ENCODE results near the gene SLC27A4. TPM values are rescaled to one million over a fixed set of nuclear protein-coding genes. Genes with fewer than 3 reads are reported as not detected.
A peak's percentile ranks its signal among the peaks of the same experiment; 100 is the strongest.

Gene SLC27A4
- total and polyA plus RNA-seq, 2 experiments from 2014 or later, result 12.3 to 30.9 TPM

- 59 to 62% methylated on average over 9 of the region's 9 CpGs for WGBS, 2 experiments (ENCODE audit: low coverage in 1 of 2, low lambda C conversion rate in 2 of 2, missing lambda C conversion rate in 2 of 2)
- Histone ChIP-seq H2AFZ (no peak overlapping the region), H3K4me1 (ENCODE audit: insufficient read depth) (peaks cover 8% of the 10 kb centered on the region; the same call in 1 of the 2 replicates), H3K9me2 (ENCODE audit: insufficient read depth) (no peaks in the 10 kb centered on the region), H4K20me1 (ENCODE audit: insufficient read depth) (no peaks in the 10 kb centered on the region), H3K79me2 (ENCODE audit: insufficient read depth) (no peaks in the 10 kb centered on the region), H3K27me3 (replicated peaks; ENCODE audit: insufficient read depth) (no peaks in the 10 kb centered on the region), H3K4me2 (ENCODE audit: unreplicated experiment) (no peak overlapping the region), H3K9me3 (ENCODE audit: low read depth) (no peaks in the 10 kb centered on the region), H3K4me3 (no peak overlapping the region), H3F3A (ENCODE audit: insufficient read depth) (no peaks in the 10 kb centered on the region), H3K36me3 (ENCODE audit: low read depth) (no peaks in the 10 kb centered on the region), H3K9ac (no peak overlapping the region), H3K27ac (no peak overlapping the region)
- in situ Hi-C loops (cut with MboI), result no loop called here
- TF ChIP-seq EZH2phosphoT487 (IDR thresholded peaks at IDR 0.05; ENCODE audit: insufficient read depth, low read depth), result no peak
- TF ChIP-seq EZH2 (IDR thresholded peaks at IDR 0.05; ENCODE audit: insufficient read depth, poor library complexity, severe bottlenecking), result no peak
- peak; percentile 45 for DNase-seq
These were observed 66.6 kb downstream of the SLC27A4 start for GRCh38 chr9:128406848-128407391.

GRCh38 chr9:128408963-128409431 is 68.7 kb downstream of the SLC27A4 start:
- H3K4me2 ChIP-seq (ENCODE audit: unreplicated experiment), result no peak overlapping the region
- no peak overlapping the region for H2AFZ ChIP-seq
- 69 to 70% methylated on average over 7 to 26 of the region's 26 CpGs for WGBS, 2 experiments (ENCODE audit: low coverage in 1 of 2, low lambda C conversion rate in 2 of 2, missing lambda C conversion rate in 2 of 2)
- H3K9me2 ChIP-seq (ENCODE audit: insufficient read depth), result no peaks in the 10 kb centered on the region
- in situ Hi-C loops (cut with MboI), result no loop called here
- TF ChIP-seq EZH2phosphoT487 (IDR thresholded peaks at IDR 0.05; ENCODE audit: insufficient read depth, low read depth) (no peak), EZH2 (IDR thresholded peaks at IDR 0.05; ENCODE audit: insufficient read depth, poor library complexity, severe bottlenecking) (no peak)
- H3K4me3 ChIP-seq, result no peak overlapping the region
- no peak overlapping the region for H3K9ac ChIP-seq
- H3K4me1 ChIP-seq (ENCODE audit: insufficient read depth), result peaks cover 8% of the 10 kb centered on the region; the same call in 1 of the 2 replicates
- no peaks in the 10 kb centered on the region for H3F3A ChIP-seq (ENCODE audit: insufficient read depth)
- H3K36me3 ChIP-seq (ENCODE audit: low read depth), result no peaks in the 10 kb centered on the region
- H3K79me2 ChIP-seq (ENCODE audit: insufficient read depth), result no peaks in the 10 kb centered on the region
- no peak overlapping the region for H3K27ac ChIP-seq
- DNase-seq, result no peak
- H4K20me1 ChIP-seq (ENCODE audit: insufficient read depth), result no peaks in the 10 kb centered on the region
- no peaks in the 10 kb centered on the region for H3K9me3 ChIP-seq (ENCODE audit: low read depth)
- H3K27me3 ChIP-seq (replicated peaks; ENCODE audit: insufficient read depth), result peaks cover 2% of the 10 kb centered on the region; the same call in 1 of the 2 replicates

GRCh38 chr9:128409450-128409849 is 69.1 kb downstream of the SLC27A4 start:
- TF ChIP-seq EZH2phosphoT487 (IDR thresholded peaks at IDR 0.05; ENCODE audit: insufficient read depth, low read depth), result no peak
- no peak for TF ChIP-seq EZH2 (IDR thresholded peaks at IDR 0.05; ENCODE audit: insufficient read depth, poor library complexity, severe bottlenecking)
- in situ Hi-C loops (cut with MboI), result no loop called here

GRCh38 chr9:128409978-128410377 is 69.7 kb downstream of the SLC27A4 start:
- H3K79me2 ChIP-seq (ENCODE audit: insufficient read depth), result no peaks in the 10 kb centered on the region
- no peak overlapping the region for H3K9ac ChIP-seq
- in situ Hi-C loops (cut with MboI), result no loop called here
- H3K9me3 ChIP-seq (ENCODE audit: low read depth), result no peaks in the 10 kb centered on the region
- peaks cover 12% of the 10 kb centered on the region for H3K27me3 ChIP-seq (replicated peaks; ENCODE audit: insufficient read depth)
- peak; percentile 72 for DNase-seq
- WGBS, 2 experiments (ENCODE audit: low coverage in 1 of 2, low lambda C conversion rate in 2 of 2, missing lambda C conversion rate in 2 of 2), result 22 to 25% methylated on average over 6 of the region's 6 CpGs
- H2AFZ ChIP-seq, result no peak overlapping the region
- no peak overlapping the region for H3K27ac ChIP-seq
- H3K36me3 ChIP-seq (ENCODE audit: low read depth), result no peaks in the 10 kb centered on the region
- H3K4me2 ChIP-seq (ENCODE audit: unreplicated experiment), result no peak overlapping the region
- TF ChIP-seq EZH2phosphoT487 (IDR thresholded peaks at IDR 0.05; ENCODE audit: insufficient read depth, low read depth), result no peak
- TF ChIP-seq EZH2 (IDR thresholded peaks at IDR 0.05; ENCODE audit: insufficient read depth, poor library complexity, severe bottlenecking), result no peak
- no peaks in the 10 kb centered on the region for H3F3A ChIP-seq (ENCODE audit: insufficient read depth)
- H3K9me2 ChIP-seq (ENCODE audit: insufficient read depth), result no peaks in the 10 kb centered on the region
- no peak overlapping the region for H3K4me3 ChIP-seq
- H4K20me1 ChIP-seq (ENCODE audit: insufficient read depth), result no peaks in the 10 kb centered on the region
- H3K4me1 ChIP-seq (ENCODE audit: insufficient read depth), result peaks cover 8% of the 10 kb centered on the region; the same call in 1 of the 2 replicates

More at GRCh38 chr9:128409450-128409849, 69.1 kb downstream of the SLC27A4 start:
- no peak overlapping the region for H3K4me2 ChIP-seq (ENCODE audit: unreplicated experiment)
- H4K20me1 ChIP-seq (ENCODE audit: insufficient read depth), result no peaks in the 10 kb centered on the region
- peaks cover 8% of the 10 kb centered on the region; the same call in 1 of the 2 replicates for H3K4me1 ChIP-seq (ENCODE audit: insufficient read depth)
- no peak overlapping the region for H3K9ac ChIP-seq
- DNase-seq, result no peak
- H3K4me3 ChIP-seq, result no peak overlapping the region
- WGBS, 2 experiments (ENCODE audit: low coverage in 1 of 2, low lambda C conversion rate in 2 of 2, missing lambda C conversion rate in 2 of 2), result 71 to 72% methylated on average over 8 of the region's 8 CpGs
- no peaks in the 10 kb centered on the region for H3K79me2 ChIP-seq (ENCODE audit: insufficient read depth)
- no peaks in the 10 kb centered on the region for H3K36me3 ChIP-seq (ENCODE audit: low read depth)
- H3K9me2 ChIP-seq (ENCODE audit: insufficient read depth), result no peaks in the 10 kb centered on the region
- peaks cover 6% of the 10 kb centered on the region for H3K27me3 ChIP-seq (replicated peaks; ENCODE audit: insufficient read depth)
- H2AFZ ChIP-seq, result no peak overlapping the region
- no peak overlapping the region for H3K27ac ChIP-seq
- no peaks in the 10 kb centered on the region for H3K9me3 ChIP-seq (ENCODE audit: low read depth)
- H3F3A ChIP-seq (ENCODE audit: insufficient read depth), result no peaks in the 10 kb centered on the region

MicroRNAs within 50 kb of the gene (microRNA counts, 767-probe panel; counts per million panel counts)
- microRNA hsa-miR-219-2-3p, result 447 counts per million, percentile 86 among the panel's probes with 10 or more counts

Small RNA genes lying within 50 kb of the gene (microRNA-seq; reads per million reads assigned to microRNA genes)
- gene MIR219B (ENCODE audit: borderline number of aligned reads), result not detected

Other genes starting within 250 kb of the SLC27A4 start
- 68.6 and 68.9 TPM in 2 replicates for gene PTGES2, start 212.8 kb upstream of the SLC27A4 start, total RNA-seq (2014; rRNA removed; shearing (Covaris generic))
- 63.3 and 70.3 TPM in 2 replicates for gene PTGES2, start 212.8 kb upstream of the SLC27A4 start, polyA plus RNA-seq (2016; fragmentation: Nextera tagmentation; extraction: Ambion mirVana)
- not detected in 2 replicates for gene LCN2, start 191.1 kb upstream of the SLC27A4 start, total RNA-seq (2014; rRNA removed; shearing (Covaris generic))
- gene LCN2, start 191.1 kb upstream of the SLC27A4 start, polyA plus RNA-seq (2016; fragmentation: Nextera tagmentation; extraction: Ambion mirVana), result not detected in 2 replicates
- 229 and 315 TPM in 2 replicates for gene BBLN, start 180.3 kb upstream of the SLC27A4 start, total RNA-seq (2014; rRNA removed; shearing (Covaris generic))
- gene BBLN, start 180.3 kb upstream of the SLC27A4 start, polyA plus RNA-seq (2016; fragmentation: Nextera tagmentation; extraction: Ambion mirVana), result 137 and 142 TPM in 2 replicates
- gene CIZ1, start 149.0 kb upstream of the SLC27A4 start, total RNA-seq (2014; rRNA removed; shearing (Covaris generic)), result 39.1 and 48.5 TPM in 2 replicates
- gene CIZ1, start 149.0 kb upstream of the SLC27A4 start, polyA plus RNA-seq (2016; fragmentation: Nextera tagmentation; extraction: Ambion mirVana), result 73.1 and 74.7 TPM in 2 replicates
- 11.3 and 12.1 TPM in 2 replicates for gene DNM1, start 137.1 kb upstream of the SLC27A4 start, total RNA-seq (2014; rRNA removed; shearing (Covaris generic))
- gene DNM1, start 137.1 kb upstream of the SLC27A4 start, polyA plus RNA-seq (2016; fragmentation: Nextera tagmentation; extraction: Ambion mirVana), result 13.7 and 19.0 TPM in 2 replicates
- gene GOLGA2, start 64.5 kb upstream of the SLC27A4 start, total RNA-seq (2014; rRNA removed; shearing (Covaris generic)), result 116 and 121 TPM in 2 replicates
- gene GOLGA2, start 64.5 kb upstream of the SLC27A4 start, polyA plus RNA-seq (2016; fragmentation: Nextera tagmentation; extraction: Ambion mirVana), result 32.9 and 35.1 TPM in 2 replicates
- 32.8 and 43.3 TPM in 2 replicates for gene SWI5, start 64.3 kb upstream of the SLC27A4 start, total RNA-seq (2014; rRNA removed; shearing (Covaris generic))
- gene SWI5, start 64.3 kb upstream of the SLC27A4 start, polyA plus RNA-seq (2016; fragmentation: Nextera tagmentation; extraction: Ambion mirVana), result 60.7 and 64.9 TPM in 2 replicates
- gene TRUB2, start 18.1 kb upstream of the SLC27A4 start, total RNA-seq (2014; rRNA removed; shearing (Covaris generic)), result 10.0 and 13.8 TPM in 2 replicates
- 30.3 and 33.2 TPM in 2 replicates for gene TRUB2, start 18.1 kb upstream of the SLC27A4 start, polyA plus RNA-seq (2016; fragmentation: Nextera tagmentation; extraction: Ambion mirVana)
- 29.1 and 46.8 TPM in 2 replicates for gene COQ4, start 17.7 kb upstream of the SLC27A4 start, total RNA-seq (2014; rRNA removed; shearing (Covaris generic))
- gene COQ4, start 17.7 kb upstream of the SLC27A4 start, polyA plus RNA-seq (2016; fragmentation: Nextera tagmentation; extraction: Ambion mirVana), result 34.1 and 36.0 TPM in 2 replicates
- 39.2 and 59.2 TPM in 2 replicates for gene URM1, start 30.8 kb downstream of the SLC27A4 start, total RNA-seq (2014; rRNA removed; shearing (Covaris generic))
- 60.9 and 64.4 TPM in 2 replicates for gene URM1, start 30.8 kb downstream of the SLC27A4 start, polyA plus RNA-seq (2016; fragmentation: Nextera tagmentation; extraction: Ambion mirVana)
- 474 and 525 TPM in 2 replicates for gene CERCAM, start 80.3 kb downstream of the SLC27A4 start, total RNA-seq (2014; rRNA removed; shearing (Covaris generic))
- gene CERCAM, start 80.3 kb downstream of the SLC27A4 start, polyA plus RNA-seq (2016; fragmentation: Nextera tagmentation; extraction: Ambion mirVana), result 596 and 633 TPM in 2 replicates
- 29.5 and 37.9 TPM in 2 replicates for gene ODF2, start 115.5 kb downstream of the SLC27A4 start, total RNA-seq (2014; rRNA removed; shearing (Covaris generic))
- gene ODF2, start 115.5 kb downstream of the SLC27A4 start, polyA plus RNA-seq (2016; fragmentation: Nextera tagmentation; extraction: Ambion mirVana), result 32.1 and 34.8 TPM in 2 replicates
- 27.1 and 31.5 TPM in 2 replicates for gene GLE1, start 164.2 kb downstream of the SLC27A4 start, total RNA-seq (2014; rRNA removed; shearing (Covaris generic))
- gene GLE1, start 164.2 kb downstream of the SLC27A4 start, polyA plus RNA-seq (2016; fragmentation: Nextera tagmentation; extraction: Ambion mirVana), result 18.1 and 18.5 TPM in 2 replicates
- gene SPTAN1, start 212.1 kb downstream of the SLC27A4 start, total RNA-seq (2014; rRNA removed; shearing (Covaris generic)), result 275 and 287 TPM in 2 replicates
- gene SPTAN1, start 212.1 kb downstream of the SLC27A4 start, polyA plus RNA-seq (2016; fragmentation: Nextera tagmentation; extraction: Ambion mirVana), result 139 and 144 TPM in 2 replicates

Measured in GM23248 (cell line).